Measurements from ENCODE around the gene CRHR1.

DNA sequence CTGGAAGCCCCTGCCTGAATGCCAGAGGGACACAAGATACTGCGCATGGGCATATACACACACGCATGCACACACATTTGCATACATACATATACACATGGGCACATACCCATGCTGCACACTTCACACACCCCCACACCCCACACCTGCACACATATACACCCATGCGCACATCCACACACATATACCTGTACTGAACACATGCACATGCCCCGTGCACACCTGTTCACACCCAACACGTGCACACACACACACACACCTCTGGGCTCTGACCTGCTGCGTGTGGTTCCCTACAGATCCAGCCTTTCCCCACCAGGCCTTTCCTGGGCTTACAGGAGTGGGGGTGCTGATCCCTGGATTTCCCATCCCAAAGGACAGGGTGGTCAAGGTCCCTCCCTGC is 66.9 kb downstream of the CRHR1 start:
- TF ChIP-seq, protein P1, sequence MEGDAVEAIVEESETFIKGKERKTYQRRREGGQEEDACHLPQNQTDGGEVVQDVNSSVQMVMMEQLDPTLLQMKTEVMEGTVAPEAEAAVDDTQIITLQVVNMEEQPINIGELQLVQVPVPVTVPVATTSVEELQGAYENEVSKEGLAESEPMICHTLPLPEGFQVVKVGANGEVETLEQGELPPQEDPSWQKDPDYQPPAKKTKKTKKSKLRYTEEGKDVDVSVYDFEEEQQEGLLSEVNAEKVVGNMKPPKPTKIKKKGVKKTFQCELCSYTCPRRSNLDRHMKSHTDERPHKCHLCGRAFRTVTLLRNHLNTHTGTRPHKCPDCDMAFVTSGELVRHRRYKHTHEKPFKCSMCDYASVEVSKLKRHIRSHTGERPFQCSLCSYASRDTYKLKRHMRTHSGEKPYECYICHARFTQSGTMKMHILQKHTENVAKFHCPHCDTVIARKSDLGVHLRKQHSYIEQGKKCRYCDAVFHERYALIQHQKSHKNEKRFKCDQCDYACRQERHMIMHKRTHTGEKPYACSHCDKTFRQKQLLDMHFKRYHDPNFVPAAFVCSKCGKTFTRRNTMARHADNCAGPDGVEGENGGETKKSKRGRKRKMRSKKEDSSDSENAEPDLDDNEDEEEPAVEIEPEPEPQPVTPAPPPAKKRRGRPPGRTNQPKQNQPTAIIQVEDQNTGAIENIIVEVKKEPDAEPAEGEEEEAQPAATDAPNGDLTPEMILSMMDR (conservative IDR thresholded peaks at IDR 0.05; ENCODE audit: low read depth, low read length), result no peak
- TF ChIP-seq CEBPB (IDR thresholded peaks at IDR 0.05; ENCODE audit: low read depth, low read length), result no peak
- no peak for TF ChIP-seq FOS (IDR thresholded peaks at IDR 0.05; ENCODE audit: low read depth, low read length)
- no peak for TF ChIP-seq POLR2A (IDR thresholded peaks at IDR 0.05; ENCODE audit: low read depth, low read length)
- TF ChIP-seq MAZ (IDR thresholded peaks at IDR 0.05; ENCODE audit: borderline replicate concordance, low read depth, low read length), result no peak
- no peak for TF ChIP-seq RFX5 (IDR thresholded peaks at IDR 0.05; ENCODE audit: low read depth, low read length)
- no peak for TF ChIP-seq RAD21 (IDR thresholded peaks at IDR 0.05; ENCODE audit: low read length)
- no peak for TF ChIP-seq SMC3 (IDR thresholded peaks at IDR 0.05; ENCODE audit: low read depth, low read length)
- no peak for TF ChIP-seq RCOR1 (IDR thresholded peaks at IDR 0.05; ENCODE audit: insufficient replicate concordance, low read length)
- TF ChIP-seq, protein P2, sequence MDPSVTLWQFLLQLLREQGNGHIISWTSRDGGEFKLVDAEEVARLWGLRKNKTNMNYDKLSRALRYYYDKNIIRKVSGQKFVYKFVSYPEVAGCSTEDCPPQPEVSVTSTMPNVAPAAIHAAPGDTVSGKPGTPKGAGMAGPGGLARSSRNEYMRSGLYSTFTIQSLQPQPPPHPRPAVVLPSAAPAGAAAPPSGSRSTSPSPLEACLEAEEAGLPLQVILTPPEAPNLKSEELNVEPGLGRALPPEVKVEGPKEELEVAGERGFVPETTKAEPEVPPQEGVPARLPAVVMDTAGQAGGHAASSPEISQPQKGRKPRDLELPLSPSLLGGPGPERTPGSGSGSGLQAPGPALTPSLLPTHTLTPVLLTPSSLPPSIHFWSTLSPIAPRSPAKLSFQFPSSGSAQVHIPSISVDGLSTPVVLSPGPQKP (IDR thresholded peaks at IDR 0.05; ENCODE audit: borderline replicate concordance, low read depth, low read length), result no peak
- no peak for TF ChIP-seq BHLHE40 (IDR thresholded peaks at IDR 0.05; ENCODE audit: low read depth, low read length)
